IMR-90 (cell line): Measurements from ENCODE around the gene DNAJC6. TPM values are rescaled to one million over a fixed set of nuclear protein-coding genes. Genes with fewer than 3 reads are reported as not detected.
A peak's percentile ranks its signal among the peaks of the same experiment; 100 is the strongest.

Experiments used
- ATAC-seq: fragments of 200-7000 bp; cut with Tn5 transposase; 2 replicates; pipeline ENCODE4 v1.9.1; 2020; ENCODE audit warnings: low read depth, mild to moderate bottlenecking, moderate library complexity
- BruUV-seq: library from RNA; stranded (reverse); fragments of 400-500 nt; replicated peaks from 2 replicates; lab custom pipeline; 2021; lab: Mats Ljungman, UMichigan
- CTCF ChIA-PET: fragments of 300-600 bp; formaldehyde crosslinking; extraction: SDS; loops from one replicate; lab custom pipeline; 2021; ENCODE audit warnings: antibody characterized with exemption; lab: Yijun Ruan, JAX
- POLR2A ChIA-PET: fragments of 300-600 bp; sonication (Branson Sonifier 250); formaldehyde crosslinking; loops from one replicate; lab custom pipeline; 2022; ENCODE audit warnings: antibody characterized with exemption; ENCODE audit not compliant: unreplicated experiment; lab: Charles Lee
- DNase-seq: peaks from one replicate; pipeline ENCODE4 v3.0.0; 2013
- H2AFZ ChIP-seq: replicated peaks from 2 replicates; pipeline ENCODE3; 2013; ENCODE audit warnings: low read length, mild to moderate bottlenecking; ENCODE audit not compliant: poor library complexity
- H2AK5ac ChIP-seq: 2 replicates; pipeline ENCODE4 v1.6.1; 2013; ENCODE audit warnings: low read depth, low read length, inconsistent platforms
- H2AK9ac ChIP-seq: replicated peaks from 2 replicates; pipeline ENCODE3; 2013; ENCODE audit warnings: mild to moderate bottlenecking, low read depth, low read length, moderate library complexity; ENCODE audit not compliant: poor library complexity
- H2BK120ac ChIP-seq: 2 replicates; pipeline ENCODE4 v1.6.1; 2013; ENCODE audit warnings: low read depth, low read length, inconsistent platforms
- H2BK15ac ChIP-seq: 3 replicates; pipeline ENCODE4 v1.6.1; 2013; ENCODE audit warnings: low read depth, low read length, inconsistent platforms
- H2BK20ac ChIP-seq: 2 replicates; pipeline ENCODE4 v1.6.1; 2013; ENCODE audit warnings: low read depth, mild to moderate bottlenecking, inconsistent platforms, low read length, moderate library complexity
- H2BK5ac ChIP-seq: 2 replicates; pipeline ENCODE4 v1.6.1; 2013; ENCODE audit warnings: mild to moderate bottlenecking, low read depth, low read length, inconsistent platforms; ENCODE audit not compliant: poor library complexity, severe bottlenecking
- H3K14ac ChIP-seq: replicated peaks from 2 replicates; pipeline ENCODE4 v1.6.1; 2013; ENCODE audit warnings: low read depth, low read length, inconsistent platforms
- H3K18ac ChIP-seq: 2 replicates; pipeline ENCODE4 v1.6.1; 2013; ENCODE audit warnings: low read depth, low read length, control low read depth
- H3K23ac ChIP-seq: 2 replicates; pipeline ENCODE4 v1.6.1; 2013; ENCODE audit warnings: low read depth, low read length, inconsistent platforms
- H3K27ac ChIP-seq: 2 replicates; pipeline ENCODE4 v1.5.1; 2013; ENCODE audit warnings: mild to moderate bottlenecking, control low read depth, low read length; ENCODE audit not compliant: insufficient read depth
- H3K27me3 ChIP-seq: 2 replicates; pipeline ENCODE4 v1.6.1; 2013; ENCODE audit warnings: low read length; ENCODE audit not compliant: control insufficient read depth, insufficient read depth
- H3K36me3 ChIP-seq: 2 replicates; pipeline ENCODE4 v1.6.1; 2013; ENCODE audit warnings: low read length, mixed read lengths; ENCODE audit not compliant: control insufficient read depth, insufficient read depth
- H3K4ac ChIP-seq: 2 replicates; pipeline ENCODE4 v1.6.1; 2013; ENCODE audit warnings: low read depth, low read length, inconsistent platforms
- H3K4me1 ChIP-seq: 2 replicates; pipeline ENCODE4 v1.6.1; 2013; ENCODE audit warnings: low read length, mixed read lengths; ENCODE audit not compliant: control insufficient read depth, insufficient read depth
- H3K4me2 ChIP-seq: 2 replicates; pipeline ENCODE4 v1.6.1; 2013; ENCODE audit warnings: low read depth, mild to moderate bottlenecking, control low read depth, low read length, moderate library complexity
- H3K4me3 ChIP-seq: 2 replicates; pipeline ENCODE4 v1.5.1; 2013; ENCODE audit warnings: low read depth, mild to moderate bottlenecking, control low read depth, low read length, moderate library complexity; ENCODE audit not compliant: insufficient read depth
- H3K56ac ChIP-seq: 2 replicates; pipeline ENCODE4 v1.6.1; 2013; ENCODE audit warnings: low read length, inconsistent platforms; ENCODE audit not compliant: insufficient read depth; ENCODE audit errors: extremely low read depth
- H3K79me1 ChIP-seq, 2 experiments: 2 replicates each; pipeline ENCODE4 v1.6.1; 2013; ENCODE audit warnings: low read length in 2 of 2, inconsistent platforms in 1 of 2, low read depth in 1 of 2
- H3K9ac ChIP-seq: 2 replicates; pipeline ENCODE4 v1.6.1; 2013; ENCODE audit warnings: low read depth, low read length, control low read depth
- H3K9me1 ChIP-seq: 2 replicates; pipeline ENCODE4 v1.6.1; 2013; ENCODE audit warnings: low read length, inconsistent platforms; ENCODE audit not compliant: insufficient read depth
- H3K9me3 ChIP-seq: 2 replicates; pipeline ENCODE4 v1.6.1; 2013; ENCODE audit warnings: low read length; ENCODE audit not compliant: control insufficient read depth, insufficient read depth
- H4K20me1 ChIP-seq: 2 replicates; pipeline ENCODE4 v1.6.1; 2013; ENCODE audit warnings: low read length, inconsistent platforms; ENCODE audit not compliant: insufficient read depth
- H4K5ac ChIP-seq: 2 replicates; pipeline ENCODE4 v1.6.1; 2013; ENCODE audit warnings: mild to moderate bottlenecking, low read depth, low read length, control low read depth
- H4K8ac ChIP-seq, 2 experiments: 2 replicates each; pipeline ENCODE4 v1.6.1; 2013; ENCODE audit warnings: low read depth in 2 of 2, low read length in 2 of 2, control low read depth in 1 of 2, inconsistent platforms in 1 of 2
- H4K91ac ChIP-seq: 2 replicates; pipeline ENCODE4 v1.6.1; 2013; ENCODE audit warnings: low read depth, low read length, inconsistent platforms; ENCODE audit not compliant: insufficient read depth
- BHLHE40 ChIP-seq: fragments of 150-350 bp; IDR thresholded peaks from 2 replicates; pipeline ENCODE4 v1.6.1; 2016; ENCODE audit warnings: mild to moderate bottlenecking, low read depth, low read length
- CEBPB ChIP-seq: IDR thresholded peaks from 2 replicates; pipeline ENCODE4 v1.6.1; 2012; ENCODE audit warnings: low read depth, low read length, improper control_type of control experiment
- CHD1 ChIP-seq: IDR thresholded peaks from 2 replicates; pipeline ENCODE4 v1.6.1; 2012; ENCODE audit warnings: low read depth, low read length, improper control_type of control experiment
- FOS ChIP-seq: fragments of 150-350 bp; IDR thresholded peaks from 2 replicates; pipeline ENCODE4 v1.6.1; 2016; ENCODE audit warnings: low read depth, low read length
- MAFK ChIP-seq: IDR thresholded peaks from 2 replicates; pipeline ENCODE4 v1.6.1; 2012; ENCODE audit warnings: low read depth, low read length, improper control_type of control experiment
- MAZ ChIP-seq: IDR thresholded peaks from 2 replicates; pipeline ENCODE4 v1.6.1; 2012; ENCODE audit warnings: low read depth, mild to moderate bottlenecking, low read length, improper control_type of control experiment, moderate library complexity, borderline replicate concordance
- MXI1 ChIP-seq: IDR thresholded peaks from 2 replicates; pipeline ENCODE4 v1.6.1; 2012; ENCODE audit warnings: low read depth, mild to moderate bottlenecking, low read length, moderate library complexity, borderline replicate concordance
- NFE2L2 ChIP-seq: fragments of 150-350 bp; IDR thresholded peaks from 2 replicates; pipeline ENCODE4 v1.6.1; 2016; ENCODE audit warnings: low read depth, mild to moderate bottlenecking, low read length
- POLR2A ChIP-seq: IDR thresholded peaks from 2 replicates; pipeline ENCODE4 v1.6.1; 2012; ENCODE audit warnings: mild to moderate bottlenecking, low read depth, low read length
- RAD21 ChIP-seq: IDR thresholded peaks from 2 replicates; pipeline ENCODE4 v1.6.1; 2012; ENCODE audit warnings: low read length, improper control_type of control experiment
- RCOR1 ChIP-seq: IDR thresholded peaks from 2 replicates; pipeline ENCODE4 v1.6.1; 2012; ENCODE audit warnings: mild to moderate bottlenecking, low read length, improper control_type of control experiment; ENCODE audit not compliant: insufficient replicate concordance
- RFX5 ChIP-seq: IDR thresholded peaks from 2 replicates; pipeline ENCODE4 v1.8.0; 2012; ENCODE audit warnings: low read depth, mild to moderate bottlenecking, low read length, moderate library complexity
- SMC3 ChIP-seq: fragments of 150-350 bp; IDR thresholded peaks from 2 replicates; pipeline ENCODE4 v1.6.1; 2016; ENCODE audit warnings: low read depth, mild to moderate bottlenecking, antibody characterized with exemption, low read length, moderate library complexity
- WGBS, 2 experiments: methylation state at CpG; one replicate each; pipeline versions ENCODE4 v1.1.5 to v1.1.7; 2013; ENCODE audit warnings: missing lambda C conversion rate in 2 of 2; ENCODE audit not compliant: insufficient read length in 1 of 2; ENCODE audit errors: extremely low coverage in 2 of 2; 5-methylcytosine and 5-hydroxymethylcytosine counted together
- dilution Hi-C: fragments of 300-500 bp; cut with HindIII; formaldehyde crosslinking; loops from one replicate; pipeline ENCODE4 v1.14.3; 2018; ENCODE audit warnings: low sequenced_read_pairs; ENCODE audit not compliant: unreplicated experiment
- in situ Hi-C: fragments of 300-500 bp; cut with MboI; formaldehyde crosslinking; loops from 3 replicates; pipeline ENCODE4 v1.14.3; 2019; ENCODE audit warnings: low sequenced_read_pairs, inconsistent platforms, mixed read lengths
- intact Hi-C: fragments of 100-400 bp; cut with micrococcal nuclease; formaldehyde crosslinking; loops from 2 replicates; pipeline ENCODE4 v1.10.0; 2022
- polyA plus RNA-seq, 3 experiments: library from polyadenylated mRNA; depleted of rRNA; stranded (reverse); fragments of >200 nt; gene quantifications; 2 replicates each; pipeline ENCODE4 v1.2.3, GENCODE V29; 2012; ENCODE audit warnings: low replicate concordance in 1 of 3
- total RNA-seq: library from RNA; depleted of rRNA; stranded (reverse); fragments of >200 nt; gene quantifications from 2 replicates; pipeline ENCODE4 v1.2.3, GENCODE V29; 2012
- TF ChIP-seq, protein P1 (sequence below): conservative IDR thresholded peaks from 2 replicates; pipeline ENCODE4 v1.5.1; 2012; ENCODE audit warnings: mild to moderate bottlenecking, low read depth, low read length, improper control_type of control experiment
- TF ChIP-seq, protein P2 (sequence below): fragments of 150-350 bp; IDR thresholded peaks from 2 replicates; pipeline ENCODE4 v1.6.1; 2017; ENCODE audit warnings: mild to moderate bottlenecking, antibody characterized with exemption, low read length, low read depth
- TF ChIP-seq, protein P3 (sequence below): fragments of 150-350 bp; IDR thresholded peaks from 2 replicates; pipeline ENCODE4 v1.6.1; 2016; ENCODE audit warnings: low read depth, mild to moderate bottlenecking, low read length, moderate library complexity, borderline replicate concordance

The DNAJC6 gene
- total and polyA plus RNA-seq, 2 of the 4 experiments (the other 2 are of a cell fraction) = 0.05 to 0.18 TPM

DNA sequence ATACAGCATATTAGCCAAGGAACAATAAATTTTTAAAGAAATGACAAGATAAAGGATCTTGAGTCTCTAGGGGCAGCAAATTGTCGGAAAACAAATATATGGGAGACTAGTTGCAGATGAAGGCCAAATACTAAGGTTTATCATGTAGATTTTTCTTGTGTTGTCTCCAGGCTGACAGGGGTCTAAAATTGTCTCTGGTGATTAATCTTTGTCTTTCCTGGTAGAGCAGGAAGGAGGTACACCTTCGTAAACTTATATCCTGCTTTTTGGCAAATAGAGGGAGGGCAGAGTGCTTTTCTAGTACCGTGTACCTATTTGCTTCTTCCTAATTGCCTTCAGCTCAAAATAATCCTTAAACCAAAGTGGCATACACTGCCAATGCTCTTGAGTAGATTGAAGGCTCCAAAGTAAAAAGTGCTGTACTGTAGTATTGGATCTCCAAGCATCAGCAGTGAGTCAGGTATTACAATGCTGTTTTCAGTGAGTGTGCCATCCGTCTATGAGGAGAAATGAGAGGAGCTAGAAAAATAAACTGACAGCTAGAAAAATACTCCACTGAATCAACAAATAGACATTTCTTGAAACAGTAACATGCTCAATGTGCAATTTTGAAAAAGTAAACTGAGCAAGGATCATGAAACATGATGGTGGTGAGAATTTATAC lies 109.3 kb downstream of the DNAJC6 start:
- TF ChIP-seq NFE2L2 = no peak
- no peak for TF ChIP-seq MXI1
- no peak for TF ChIP-seq FOS
- TF ChIP-seq, protein P1, sequence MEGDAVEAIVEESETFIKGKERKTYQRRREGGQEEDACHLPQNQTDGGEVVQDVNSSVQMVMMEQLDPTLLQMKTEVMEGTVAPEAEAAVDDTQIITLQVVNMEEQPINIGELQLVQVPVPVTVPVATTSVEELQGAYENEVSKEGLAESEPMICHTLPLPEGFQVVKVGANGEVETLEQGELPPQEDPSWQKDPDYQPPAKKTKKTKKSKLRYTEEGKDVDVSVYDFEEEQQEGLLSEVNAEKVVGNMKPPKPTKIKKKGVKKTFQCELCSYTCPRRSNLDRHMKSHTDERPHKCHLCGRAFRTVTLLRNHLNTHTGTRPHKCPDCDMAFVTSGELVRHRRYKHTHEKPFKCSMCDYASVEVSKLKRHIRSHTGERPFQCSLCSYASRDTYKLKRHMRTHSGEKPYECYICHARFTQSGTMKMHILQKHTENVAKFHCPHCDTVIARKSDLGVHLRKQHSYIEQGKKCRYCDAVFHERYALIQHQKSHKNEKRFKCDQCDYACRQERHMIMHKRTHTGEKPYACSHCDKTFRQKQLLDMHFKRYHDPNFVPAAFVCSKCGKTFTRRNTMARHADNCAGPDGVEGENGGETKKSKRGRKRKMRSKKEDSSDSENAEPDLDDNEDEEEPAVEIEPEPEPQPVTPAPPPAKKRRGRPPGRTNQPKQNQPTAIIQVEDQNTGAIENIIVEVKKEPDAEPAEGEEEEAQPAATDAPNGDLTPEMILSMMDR = no peak
- TF ChIP-seq CHD1 = no peak
- no peak for TF ChIP-seq RAD21
- TF ChIP-seq POLR2A = no peak
- no peak for TF ChIP-seq MAZ
- TF ChIP-seq SMC3 = no peak
- TF ChIP-seq MAFK = no peak
- no peak for TF ChIP-seq RCOR1
- no peak for TF ChIP-seq CEBPB
- TF ChIP-seq, protein P2, sequence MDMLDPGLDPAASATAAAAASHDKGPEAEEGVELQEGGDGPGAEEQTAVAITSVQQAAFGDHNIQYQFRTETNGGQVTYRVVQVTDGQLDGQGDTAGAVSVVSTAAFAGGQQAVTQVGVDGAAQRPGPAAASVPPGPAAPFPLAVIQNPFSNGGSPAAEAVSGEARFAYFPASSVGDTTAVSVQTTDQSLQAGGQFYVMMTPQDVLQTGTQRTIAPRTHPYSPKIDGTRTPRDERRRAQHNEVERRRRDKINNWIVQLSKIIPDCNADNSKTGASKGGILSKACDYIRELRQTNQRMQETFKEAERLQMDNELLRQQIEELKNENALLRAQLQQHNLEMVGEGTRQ = no peak
- TF ChIP-seq RFX5 = no peak
- no peak for TF ChIP-seq BHLHE40
- TF ChIP-seq, protein P3, sequence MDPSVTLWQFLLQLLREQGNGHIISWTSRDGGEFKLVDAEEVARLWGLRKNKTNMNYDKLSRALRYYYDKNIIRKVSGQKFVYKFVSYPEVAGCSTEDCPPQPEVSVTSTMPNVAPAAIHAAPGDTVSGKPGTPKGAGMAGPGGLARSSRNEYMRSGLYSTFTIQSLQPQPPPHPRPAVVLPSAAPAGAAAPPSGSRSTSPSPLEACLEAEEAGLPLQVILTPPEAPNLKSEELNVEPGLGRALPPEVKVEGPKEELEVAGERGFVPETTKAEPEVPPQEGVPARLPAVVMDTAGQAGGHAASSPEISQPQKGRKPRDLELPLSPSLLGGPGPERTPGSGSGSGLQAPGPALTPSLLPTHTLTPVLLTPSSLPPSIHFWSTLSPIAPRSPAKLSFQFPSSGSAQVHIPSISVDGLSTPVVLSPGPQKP = no peak
- Histone ChIP-seq H3K4ac (no peak overlapping the region), H3K4me2 (no peak overlapping the region), H2BK15ac (no peak overlapping the region), H3K14ac (no peak overlapping the region), H4K20me1 (no peaks in the 10 kb centered on the region; the same call in 1 of the 2 replicates), H3K4me3 (no peak overlapping the region), H4K91ac (no peak overlapping the region), H3K9me3 (no peaks in the 10 kb centered on the region), H2AK9ac (no peak overlapping the region), H3K36me3 (no peaks in the 10 kb centered on the region), H3K9me1 (peaks cover 9% of the 10 kb centered on the region; the same call in 1 of the 2 replicates), H2BK120ac (no peak overlapping the region), H4K8ac (no peak overlapping the region), H2AK5ac (no peak overlapping the region), H3K27me3 (no peaks in the 10 kb centered on the region), H2BK5ac (no peak overlapping the region), H3K9ac (no peak overlapping the region), H3K4me1 (peaks cover 10% of the 10 kb centered on the region), H3K56ac (no peak overlapping the region), H3K27ac (no peak overlapping the region), H2AFZ (no peak overlapping the region), H3K18ac (no peak overlapping the region), H3K23ac (no peak overlapping the region), H4K5ac (no peak overlapping the region; the same call in 1 of the 2 replicates), H3K79me1 (peaks cover 8 to 15% of the 10 kb centered on the region in 2 experiments), H2BK20ac (no peak overlapping the region)
- WGBS, 2 experiments = 100% methylated on average over 1 of the region's 4 CpGs; no CpG with 5 or more reads in 1 of the 2 experiments
- ATAC-seq = no peak
- DNase-seq = peak; percentile 28
- POLR2A ChIA-PET = no interaction called here
- dilution Hi-C loops (no loop called here), in situ Hi-C loops (no loop called here), intact Hi-C loops (no loop called here)
- BruUV-seq = no TSS peak
- CTCF ChIA-PET = no interaction called here
